HCT116 (cell line): Measurements from ENCODE around the gene GFER.

ENCODE experiments used
- CBX3 ChIP-seq: IDR thresholded peaks from 2 replicates; pipeline ENCODE4 v1.6.1; 2012; ENCODE audit warnings: low read depth
- EGR1 ChIP-seq: IDR thresholded peaks from 2 replicates; pipeline ENCODE4 v1.6.1; 2012; ENCODE audit warnings: low read depth
- ELF1 ChIP-seq: IDR thresholded peaks from 2 replicates; pipeline ENCODE4 v1.6.1; 2012; ENCODE audit warnings: low read depth, borderline replicate concordance
- EZH2 ChIP-seq: fragments of 200-600 bp; sonication (generic); IDR thresholded peaks from 2 replicates; pipeline ENCODE4 v1.6.1; 2017; ENCODE audit warnings: antibody characterized with exemption, mixed run types
- EZH2phosphoT487 ChIP-seq: fragments of 200-600 bp; IDR thresholded peaks from 2 replicates; pipeline ENCODE4 v1.6.1; 2018; ENCODE audit warnings: antibody characterized with exemption, borderline replicate concordance
- JUND ChIP-seq: IDR thresholded peaks from 2 replicates; pipeline ENCODE4 v1.6.1; 2012
- POLR2A ChIP-seq: IDR thresholded peaks from 2 replicates; pipeline ENCODE4 v1.7.0; 2011; ENCODE audit warnings: borderline replicate concordance; ENCODE audit not compliant: insufficient read depth, insufficient read length; ENCODE audit errors: extremely low read depth
- POLR2AphosphoS5 ChIP-seq: IDR thresholded peaks from 2 replicates; pipeline ENCODE4 v1.6.1; 2011; ENCODE audit warnings: mild to moderate bottlenecking, low read depth, low read length, moderate library complexity
- RAD21 ChIP-seq: IDR thresholded peaks from 2 replicates; pipeline ENCODE4 v1.6.1; 2012; ENCODE audit warnings: low read depth, mild to moderate bottlenecking
- ZNF274 ChIP-seq: fragments of 200-500 bp; sonication (Bioruptor generic); IDR thresholded peaks from 2 replicates; pipeline ENCODE4 v1.6.1; 2014; ENCODE audit warnings: mild to moderate bottlenecking, low read depth, low read length, inconsistent platforms
- TF ChIP-seq, protein P1 (sequence below), 3 experiments: fragments of 200-600 bp in 1 of 3; sonication (generic) in 1 of 3; IDR thresholded peaks in 2 of 3; conservative IDR thresholded peaks in 1 of 3; 2 replicates each; pipeline ENCODE4 v1.5.1; 2012 to 2017; ENCODE audit warnings: low read depth in 2 of 3, low read length in 2 of 3, antibody characterized with exemption in 1 of 3, borderline replicate concordance in 1 of 3, control low read depth in 1 of 3, mild to moderate bottlenecking in 1 of 3, mixed read lengths in 1 of 3, mixed run types in 1 of 3, moderate library complexity in 1 of 3; ENCODE audit not compliant: insufficient read depth in 1 of 3
- TF ChIP-seq, protein P2 (sequence below): IDR thresholded peaks from 2 replicates; pipeline ENCODE4 v1.6.1; 2011; ENCODE audit warnings: mild to moderate bottlenecking, low read length, moderate library complexity; ENCODE audit not compliant: insufficient replicate concordance; ENCODE audit errors: extremely low read depth

- TF ChIP-seq, protein P1, sequence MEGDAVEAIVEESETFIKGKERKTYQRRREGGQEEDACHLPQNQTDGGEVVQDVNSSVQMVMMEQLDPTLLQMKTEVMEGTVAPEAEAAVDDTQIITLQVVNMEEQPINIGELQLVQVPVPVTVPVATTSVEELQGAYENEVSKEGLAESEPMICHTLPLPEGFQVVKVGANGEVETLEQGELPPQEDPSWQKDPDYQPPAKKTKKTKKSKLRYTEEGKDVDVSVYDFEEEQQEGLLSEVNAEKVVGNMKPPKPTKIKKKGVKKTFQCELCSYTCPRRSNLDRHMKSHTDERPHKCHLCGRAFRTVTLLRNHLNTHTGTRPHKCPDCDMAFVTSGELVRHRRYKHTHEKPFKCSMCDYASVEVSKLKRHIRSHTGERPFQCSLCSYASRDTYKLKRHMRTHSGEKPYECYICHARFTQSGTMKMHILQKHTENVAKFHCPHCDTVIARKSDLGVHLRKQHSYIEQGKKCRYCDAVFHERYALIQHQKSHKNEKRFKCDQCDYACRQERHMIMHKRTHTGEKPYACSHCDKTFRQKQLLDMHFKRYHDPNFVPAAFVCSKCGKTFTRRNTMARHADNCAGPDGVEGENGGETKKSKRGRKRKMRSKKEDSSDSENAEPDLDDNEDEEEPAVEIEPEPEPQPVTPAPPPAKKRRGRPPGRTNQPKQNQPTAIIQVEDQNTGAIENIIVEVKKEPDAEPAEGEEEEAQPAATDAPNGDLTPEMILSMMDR (IDR thresholded peaks at IDR 0.05 in 2 of 3, conservative IDR thresholded peaks at IDR 0.05 in 1 of 3; ENCODE audit: borderline replicate concordance in 1 of 3, insufficient read depth in 1 of 3, low read depth in 2 of 3, low read length in 2 of 3): no peak
- TF ChIP-seq RAD21 (no peak), CBX3 (no peak), EZH2phosphoT487 (no peak), POLR2AphosphoS5 (no peak), POLR2A (no peak), EZH2 (no peak), EGR1 (no peak), JUND (no peak), ELF1 (no peak), ZNF274 (no peak)
- TF ChIP-seq, protein P2, sequence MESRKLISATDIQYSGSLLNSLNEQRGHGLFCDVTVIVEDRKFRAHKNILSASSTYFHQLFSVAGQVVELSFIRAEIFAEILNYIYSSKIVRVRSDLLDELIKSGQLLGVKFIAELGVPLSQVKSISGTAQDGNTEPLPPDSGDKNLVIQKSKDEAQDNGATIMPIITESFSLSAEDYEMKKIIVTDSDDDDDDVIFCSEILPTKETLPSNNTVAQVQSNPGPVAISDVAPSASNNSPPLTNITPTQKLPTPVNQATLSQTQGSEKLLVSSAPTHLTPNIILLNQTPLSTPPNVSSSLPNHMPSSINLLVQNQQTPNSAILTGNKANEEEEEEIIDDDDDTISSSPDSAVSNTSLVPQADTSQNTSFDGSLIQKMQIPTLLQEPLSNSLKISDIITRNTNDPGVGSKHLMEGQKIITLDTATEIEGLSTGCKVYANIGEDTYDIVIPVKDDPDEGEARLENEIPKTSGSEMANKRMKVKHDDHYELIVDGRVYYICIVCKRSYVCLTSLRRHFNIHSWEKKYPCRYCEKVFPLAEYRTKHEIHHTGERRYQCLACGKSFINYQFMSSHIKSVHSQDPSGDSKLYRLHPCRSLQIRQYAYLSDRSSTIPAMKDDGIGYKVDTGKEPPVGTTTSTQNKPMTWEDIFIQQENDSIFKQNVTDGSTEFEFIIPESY: no peak
Measured at GRCh38 chr16:1991948-1992703, 8.1 kb downstream of the GFER start.
